HEK293T (cell line): ENCODE data around the gene FYB1.

Source experiments
- CTCF ChIA-PET: fragments of 350-600 bp; formaldehyde crosslinking; extraction: SDS; loops from one replicate; lab custom pipeline; 2021; ENCODE audit warnings: antibody characterized with exemption, inconsistent platforms; lab: Yijun Ruan, JAX
- POLR2A ChIA-PET: fragments of 350-600 bp; formaldehyde crosslinking; extraction: SDS; loops from one replicate; lab custom pipeline; 2020; ENCODE audit warnings: antibody characterized with exemption, inconsistent platforms; lab: Yijun Ruan, JAX
- DNase-seq: peaks from one replicate; pipeline ENCODE4 v3.0.0; 2012; ENCODE audit warnings: mixed read lengths; ENCODE audit errors: extremely low spot score
- ARNT ChIP-seq: fragments of 450-650 bp; IDR thresholded peaks from 2 replicates; pipeline ENCODE4 v1.6.1; 2017; ENCODE audit warnings: mild to moderate bottlenecking
- BHLHE40 ChIP-seq: fragments of 450-650 bp; IDR thresholded peaks from 2 replicates; pipeline ENCODE4 v1.6.1; 2016; ENCODE audit warnings: mild to moderate bottlenecking, moderate library complexity, borderline replicate concordance
- CTBP1 ChIP-seq: fragments of 450-650 bp; IDR thresholded peaks from 2 replicates; pipeline ENCODE4 v1.6.1; 2016; ENCODE audit warnings: borderline replicate concordance
- ELF4 ChIP-seq: fragments of 450-650 bp; IDR thresholded peaks from 2 replicates; pipeline ENCODE4 v1.6.1; 2017; ENCODE audit warnings: antibody characterized with exemption
- FOXA1 ChIP-seq: fragments of 450-650 bp; IDR thresholded peaks from 2 replicates; pipeline ENCODE4 v1.6.1; 2016; ENCODE audit warnings: mild to moderate bottlenecking
- FOXK2 ChIP-seq: fragments of 450-650 bp; IDR thresholded peaks from 2 replicates; pipeline ENCODE4 v1.6.1; 2016; ENCODE audit warnings: mild to moderate bottlenecking
- FOXM1 ChIP-seq: fragments of 450-650 bp; IDR thresholded peaks from 2 replicates; pipeline ENCODE4 v1.6.1; 2017; ENCODE audit warnings: mild to moderate bottlenecking, borderline replicate concordance
- HDGF ChIP-seq: fragments of 450-650 bp; IDR thresholded peaks from 2 replicates; pipeline ENCODE4 v1.6.1; 2017; ENCODE audit warnings: antibody characterized with exemption, borderline replicate concordance
- L3MBTL2 ChIP-seq: fragments of 450-650 bp; conservative IDR thresholded peaks from 2 replicates; pipeline ENCODE4 v1.6.1; 2016; ENCODE audit warnings: mild to moderate bottlenecking
- LEF1 ChIP-seq: fragments of 450-650 bp; IDR thresholded peaks from 2 replicates; pipeline ENCODE4 v1.6.1; 2017; ENCODE audit warnings: mild to moderate bottlenecking, borderline replicate concordance
- NFRKB ChIP-seq: fragments of 450-650 bp; IDR thresholded peaks from 2 replicates; pipeline ENCODE4 v1.6.1; 2016; ENCODE audit warnings: mild to moderate bottlenecking, moderate library complexity
- PKNOX1 ChIP-seq: fragments of 450-650 bp; IDR thresholded peaks from 2 replicates; pipeline ENCODE4 v1.6.1; 2016
- SP1 ChIP-seq: fragments of 450-650 bp; IDR thresholded peaks from 2 replicates; pipeline ENCODE4 v1.6.1; 2017
- SUZ12 ChIP-seq: fragments of 450-650 bp; IDR thresholded peaks from 2 replicates; pipeline ENCODE4 v1.6.1; 2016; ENCODE audit warnings: mild to moderate bottlenecking
- TARDBP ChIP-seq: fragments of 450-650 bp; IDR thresholded peaks from 2 replicates; pipeline ENCODE4 v1.6.1; 2016
- ZNF384 ChIP-seq: fragments of 450-650 bp; IDR thresholded peaks from 2 replicates; pipeline ENCODE4 v1.6.1; 2016

Gene FYB1

DNA sequence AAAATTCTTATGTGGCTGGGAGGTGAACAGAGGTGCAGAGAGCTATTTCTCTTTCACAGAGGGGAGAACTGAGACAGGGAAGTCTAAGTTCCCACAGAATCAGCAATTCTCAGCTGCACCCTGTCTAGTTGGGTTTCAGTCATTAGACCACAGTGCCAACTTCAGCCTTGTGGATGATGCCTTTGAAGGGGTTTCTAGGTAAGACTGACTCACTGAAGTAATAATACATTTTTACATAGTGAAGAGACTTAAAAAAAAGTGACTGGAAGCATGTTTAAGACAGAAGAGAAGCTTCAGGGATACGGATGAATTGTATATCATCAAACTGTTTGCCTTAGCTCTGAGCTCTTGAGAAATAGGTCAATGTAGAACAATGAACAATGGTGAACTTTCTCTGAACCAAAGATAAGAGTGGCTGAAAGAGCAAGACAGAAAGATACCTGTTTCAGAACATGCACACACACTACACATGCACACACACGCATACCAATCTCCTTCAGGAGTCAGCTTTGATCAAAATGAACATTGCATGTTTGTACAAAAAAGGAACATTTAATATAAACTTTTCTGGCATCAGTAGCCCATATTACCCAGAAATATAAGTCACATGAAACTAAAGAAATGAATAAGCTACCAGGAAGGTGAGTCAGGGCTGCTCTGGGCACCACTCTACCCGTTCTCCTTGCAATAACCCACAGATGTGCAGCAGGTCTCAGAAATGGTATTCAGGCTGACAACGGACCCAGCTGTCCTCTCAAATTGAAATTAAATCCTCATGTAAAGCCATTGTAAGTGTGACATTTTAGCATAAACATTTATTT is 12.6 kb upstream of the FYB1 start:
- ChIA-PET CTCF (interaction anchor here (0.9 kb wide), 1 partner anchor 14 kb away, joined by 4 read pairs; no protein-coding TSS in a partner anchor), POLR2A (no interaction called here)
- TF ChIP-seq ELF4 (no peak), CTBP1 (no peak), L3MBTL2 (no peak), FOXM1 (no peak), SP1 (no peak), FOXA1 (no peak), SUZ12 (no peak), LEF1 (no peak), PKNOX1 (no peak), FOXK2 (no peak)
- DNase-seq, result no peak

GRCh38 chr5:39228596-39228995 is 9.2 kb upstream of the FYB1 start:
- DNase-seq, result no peak
- no peak for TF ChIP-seq CTBP1
- TF ChIP-seq FOXK2, result no peak
- TF ChIP-seq HDGF, result no peak
- no peak for TF ChIP-seq BHLHE40
- no peak for TF ChIP-seq PKNOX1
- TF ChIP-seq ZNF384, result no peak
- TF ChIP-seq L3MBTL2, result no peak
- no peak for TF ChIP-seq SUZ12
- no peak for TF ChIP-seq TARDBP
- no peak for TF ChIP-seq SP1

GRCh38 chr5:39226558-39226957 is 7.2 kb upstream of the FYB1 start:
- ChIA-PET POLR2A (no interaction called here), CTCF (interaction anchor here (0.9 kb wide), 1 partner anchor 9 kb away, joined by 4 read pairs; no protein-coding TSS in a partner anchor)
- TF ChIP-seq ZNF384 (no peak), TARDBP (no peak), ARNT (no peak), ELF4 (no peak), L3MBTL2 (no peak), FOXA1 (no peak), FOXK2 (no peak), CTBP1 (no peak), NFRKB (no peak), HDGF (no peak), BHLHE40 (no peak), SUZ12 (no peak), PKNOX1 (no peak), FOXM1 (no peak), SP1 (no peak), LEF1 (no peak)
- DNase-seq, result no peak

More at GRCh38 chr5:39228596-39228995, 9.2 kb upstream of the FYB1 start:
- ChIA-PET CTCF (interaction anchor here (0.7 to 2.2 kb wide), 2 partner anchors 11 to 34 kb away, joined by 3 to 9 read pairs; no protein-coding TSS in a partner anchor), POLR2A (no interaction called here)

GRCh38 chr5:39226100-39226451 is 6.7 kb upstream of the FYB1 start:
- DNase-seq, result no peak
- TF ChIP-seq L3MBTL2 (no peak), BHLHE40 (no peak), FOXM1 (no peak), SUZ12 (no peak), CTBP1 (no peak), NFRKB (no peak), FOXA1 (no peak)
- ChIA-PET POLR2A (no interaction called here), CTCF (interaction anchor here (0.9 kb wide), 1 partner anchor 8 kb away, joined by 4 read pairs; no protein-coding TSS in a partner anchor)

GRCh38 chr5:39225405-39226099 is 6.2 kb upstream of the FYB1 start:
- TF ChIP-seq TARDBP (no peak), FOXK2 (no peak)
- ChIA-PET CTCF (no interaction called here), POLR2A (no interaction called here)
- no peak for DNase-seq

GRCh38 chr5:39224196-39224761 is 4.9 kb upstream of the FYB1 start:
- ChIA-PET CTCF (no interaction called here), POLR2A (no interaction called here)
- TF ChIP-seq SP1, result no peak
- TF ChIP-seq SUZ12, result no peak
- TF ChIP-seq ELF4, result no peak
- no peak for TF ChIP-seq FOXK2
- no peak for TF ChIP-seq LEF1
- no peak for TF ChIP-seq HDGF
- TF ChIP-seq PKNOX1, result no peak
- TF ChIP-seq FOXM1, result no peak
- TF ChIP-seq ARNT, result no peak
- no peak for TF ChIP-seq BHLHE40
- TF ChIP-seq NFRKB, result no peak
- TF ChIP-seq ZNF384, result no peak
- no peak for TF ChIP-seq FOXA1
- TF ChIP-seq CTBP1, result no peak
- TF ChIP-seq L3MBTL2, result no peak
- no peak for DNase-seq
